Transverse colon (tissue), 4 donors: ENCODE results near the gene ANXA1. TPM values are rescaled to one million over a fixed set of nuclear protein-coding genes. Genes with fewer than 3 reads are reported as not detected.

Experiments used
- DNase-seq: peaks from one replicate; pipeline ENCODE4 v3.0.0-alpha.2; 2019
- H3K27ac ChIP-seq, 4 donors: fragments of 200-600 bp; sonication (generic); 2 replicates each; pipeline ENCODE4 v1.5.1; 2016 to 2018; ENCODE audit warnings: inconsistent platforms in 4 of 4
- H3K27me3 ChIP-seq: fragments of 200-600 bp; sonication (generic); 2 replicates; pipeline ENCODE4 v1.5.1; 2017; ENCODE audit warnings: inconsistent platforms
- H3K36me3 ChIP-seq, 4 donors: fragments of 200-600 bp; sonication (generic); 2 replicates each; pipeline ENCODE4 v1.5.1; 2017 to 2019; ENCODE audit warnings: inconsistent platforms in 4 of 4
- H3K4me1 ChIP-seq, 4 donors: fragments of 200-600 bp; sonication (generic); 2 replicates each; pipeline ENCODE4 v1.5.1; 2017 to 2020; ENCODE audit warnings: inconsistent platforms in 4 of 4
- H3K4me3 ChIP-seq, 4 donors: fragments of 200-600 bp; sonication (generic); 1 replicate in 1 of 4; 2 replicates in 3 of 4; pipeline versions ENCODE4 v1.5.1 to v1.6.1; 2017 to 2019; ENCODE audit warnings: inconsistent platforms in 4 of 4
- H3K9me3 ChIP-seq, 2 donors: fragments of 200-600 bp; sonication (generic); 2 replicates each; pipeline ENCODE4 v1.5.1; 2017 to 2019; ENCODE audit warnings: inconsistent platforms in 2 of 2
- EP300 ChIP-seq: sonication (generic); formaldehyde crosslinking; IDR thresholded peaks from one replicate; pipeline ENCODE4 v1.6.1; 2017; ENCODE audit warnings: antibody characterized with exemption, low read depth
- POLR2A ChIP-seq: fragments of 450-650 bp; IDR thresholded peaks from one replicate; pipeline ENCODE4 v1.6.1; 2016; ENCODE audit warnings: antibody characterized with exemption, mild to moderate bottlenecking, moderate library complexity
- POLR2AphosphoS5 ChIP-seq, 3 donors: sonication (generic); formaldehyde crosslinking; IDR thresholded peaks; one replicate each; pipeline ENCODE4 v1.6.1; 2016; ENCODE audit warnings: antibody characterized with exemption in 3 of 3
- WGBS, 2 donors: methylation state at CpG; one replicate each; pipeline ENCODE4 v1.1.5; 2018; ENCODE audit warnings: low coverage in 1 of 2; 5-methylcytosine and 5-hydroxymethylcytosine counted together
- in situ Hi-C, 4 donors: fragments of 200-750 bp; cut with MboI; loops; one replicate each; pipeline versions ENCODE4 v1.15.0 to v1.15.1; 2017; ENCODE audit warnings: low sequenced_read_pairs in 3 of 4, low pct_ligation_motif_present in 1 of 4, low pct_unique_long_range_greater_than_20kb in 1 of 4
- intact Hi-C: fragments of 100-400 bp; cut with DNase I; formaldehyde crosslinking; loops from one replicate; pipeline ENCODE4 v1.15.1; 2023; ENCODE audit warnings: low total_unique reads
- total RNA-seq, 4 donors: library from RNA; depleted of rRNA; stranded (reverse); fragments of >200 nt; gene quantifications; one replicate each; pipeline ENCODE4 v1.1.0, GENCODE V29; 2016
- TF ChIP-seq, protein P1 (sequence below), 5 experiments: fragments of 200-600 bp in 3 of 5; fragments of 450-650 bp in 2 of 5; sonication (generic) in 3 of 5; IDR thresholded peaks; 1 replicate in 2 of 5; 2 replicates in 3 of 5; pipeline ENCODE4 v1.5.1; 2016 to 2017; ENCODE audit warnings: antibody characterized with exemption in 5 of 5, inconsistent platforms in 3 of 5, mild to moderate bottlenecking in 2 of 5, moderate library complexity in 1 of 5

ANXA1 gene
- total RNA-seq, 4 donors from 2014 or later = 33.3 to 160 (median 66.9) TPM

GRCh38 chr9:73172901-73173215 is 21.2 kb downstream of the ANXA1 start:
- Histone ChIP-seq H3K27me3 (no peaks in the 10 kb centered on the region), H3K9me3 (no peaks in the 10 kb centered on the region), H3K27ac (no peak overlapping the region), H3K4me1 (no peaks in the 10 kb centered on the region), H3K4me3 (no peak overlapping the region), H3K36me3 (peaks cover 0 to 7% (median 0%) of the 10 kb centered on the region in 4 donors)
- TF ChIP-seq EP300 = no peak
- no peak for TF ChIP-seq POLR2A
- TF ChIP-seq, protein P1, sequence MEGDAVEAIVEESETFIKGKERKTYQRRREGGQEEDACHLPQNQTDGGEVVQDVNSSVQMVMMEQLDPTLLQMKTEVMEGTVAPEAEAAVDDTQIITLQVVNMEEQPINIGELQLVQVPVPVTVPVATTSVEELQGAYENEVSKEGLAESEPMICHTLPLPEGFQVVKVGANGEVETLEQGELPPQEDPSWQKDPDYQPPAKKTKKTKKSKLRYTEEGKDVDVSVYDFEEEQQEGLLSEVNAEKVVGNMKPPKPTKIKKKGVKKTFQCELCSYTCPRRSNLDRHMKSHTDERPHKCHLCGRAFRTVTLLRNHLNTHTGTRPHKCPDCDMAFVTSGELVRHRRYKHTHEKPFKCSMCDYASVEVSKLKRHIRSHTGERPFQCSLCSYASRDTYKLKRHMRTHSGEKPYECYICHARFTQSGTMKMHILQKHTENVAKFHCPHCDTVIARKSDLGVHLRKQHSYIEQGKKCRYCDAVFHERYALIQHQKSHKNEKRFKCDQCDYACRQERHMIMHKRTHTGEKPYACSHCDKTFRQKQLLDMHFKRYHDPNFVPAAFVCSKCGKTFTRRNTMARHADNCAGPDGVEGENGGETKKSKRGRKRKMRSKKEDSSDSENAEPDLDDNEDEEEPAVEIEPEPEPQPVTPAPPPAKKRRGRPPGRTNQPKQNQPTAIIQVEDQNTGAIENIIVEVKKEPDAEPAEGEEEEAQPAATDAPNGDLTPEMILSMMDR (IDR thresholded peaks at IDR 0.05) = no peak
- TF ChIP-seq POLR2AphosphoS5 (IDR thresholded peaks at IDR 0.05) = no peak
- no peak for DNase-seq
- in situ Hi-C loops = loop anchor here in 1 of 4 donors (10.0 kb wide), 1 partner anchor 68 kb away; no protein-coding TSS in a partner anchor
- intact Hi-C loops = no loop called here
- WGBS, 2 donors = 56 to 85% methylated on average over 3 of the region's 3 CpGs

DNA sequence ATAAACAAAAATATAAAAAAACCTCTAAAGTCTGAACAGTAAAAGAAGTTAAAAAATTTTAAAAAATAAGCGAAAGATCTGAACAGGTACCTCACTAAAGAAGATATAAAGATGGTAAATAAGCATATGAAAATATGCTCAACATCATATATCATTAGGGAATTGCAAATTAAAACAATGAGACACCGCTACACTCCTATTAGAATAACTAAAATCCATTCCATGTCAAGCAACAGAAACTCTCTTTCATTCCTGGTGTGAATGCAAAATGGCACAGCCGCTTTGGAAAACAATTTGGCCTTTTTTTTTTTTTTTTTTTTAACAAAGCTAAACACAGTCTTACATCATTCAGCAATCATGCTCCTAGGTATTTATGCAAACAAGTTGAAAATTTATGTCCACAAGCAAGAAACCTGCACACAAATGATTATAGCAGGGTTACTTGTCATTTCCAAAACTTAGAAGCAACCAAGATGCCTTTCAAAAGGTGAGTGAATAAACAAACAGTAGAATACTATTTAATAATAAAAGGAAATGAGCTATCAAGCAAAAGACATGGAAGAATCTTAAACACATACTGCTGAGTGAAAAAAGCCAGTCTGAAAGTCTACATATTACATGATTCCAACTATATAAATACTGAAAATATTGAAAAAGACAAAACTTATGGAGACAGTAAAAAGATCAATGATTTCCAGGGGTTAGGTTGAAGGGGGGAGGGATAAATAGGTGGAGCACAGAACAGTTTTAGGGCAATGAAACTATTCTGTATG is 22.1 kb downstream of the ANXA1 start:
- DNase-seq = no peak
- Histone ChIP-seq H3K9me3 (no peaks in the 10 kb centered on the region), H3K36me3 (peaks cover 0 to 7% (median 0%) of the 10 kb centered on the region in 4 donors), H3K4me1 (no peaks in the 10 kb centered on the region), H3K27me3 (no peaks in the 10 kb centered on the region), H3K4me3 (no peak overlapping the region), H3K27ac (no peak overlapping the region)
- 79 to 95% methylated on average over 2 to 3 of the region's 3 CpGs for whole genome bisulfite sequencing, 2 donors
- intact Hi-C loops = no loop called here
- in situ Hi-C loops = loop anchor here in 1 of 4 donors (10.0 kb wide), 1 partner anchor 69 kb away; no protein-coding TSS in a partner anchor
- TF ChIP-seq EP300 (no peak), POLR2AphosphoS5 (IDR thresholded peaks at IDR 0.05) (no peak), POLR2A (no peak)
- TF ChIP-seq, protein P1 (IDR thresholded peaks at IDR 0.05) = no peak

DNA sequence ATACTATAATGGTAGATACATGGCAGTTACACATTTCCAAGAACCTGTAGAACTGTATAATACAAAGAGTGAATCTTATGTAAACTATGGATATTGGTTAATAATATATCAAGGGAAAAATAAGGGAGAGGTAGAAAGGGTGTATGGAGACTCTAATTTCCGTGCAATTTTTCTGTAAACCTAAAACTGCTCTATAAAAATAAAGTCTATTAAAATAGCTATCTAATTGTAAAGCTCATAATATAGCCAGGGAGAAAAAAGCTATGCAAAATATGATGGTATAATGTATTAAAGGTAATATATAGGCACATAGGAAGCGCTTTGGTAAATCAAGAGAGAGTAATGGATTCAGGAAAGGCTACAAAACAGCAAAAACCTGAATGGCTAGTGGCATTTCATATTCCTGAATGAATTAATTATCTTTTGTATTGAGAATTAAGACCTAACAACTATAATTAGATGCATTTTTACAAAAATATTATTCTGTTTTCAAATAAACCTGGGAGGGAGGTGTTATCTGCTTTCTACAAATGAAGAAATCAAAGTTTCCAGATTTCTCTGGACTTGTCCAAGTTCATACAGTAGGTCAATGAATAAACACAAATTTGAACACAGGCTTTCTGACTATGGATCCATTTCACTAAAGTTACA is 22.8 kb downstream of the ANXA1 start:
- WGBS, 2 donors = 89 to 100% methylated on average over 2 of the region's 2 CpGs
- intact Hi-C loops = no loop called here

GRCh38 chr9:73176450-73176875 is 24.8 kb downstream of the ANXA1 start:
- no peaks in the 10 kb centered on the region for H3K36me3 ChIP-seq
- no peak overlapping the region for H3K4me3 ChIP-seq
- intact Hi-C loops (no loop called here), in situ Hi-C loops (loop anchor here (5.0 to 25.0 kb wide), 4 partner anchors 69 to 1139 kb away; no protein-coding TSS in a partner anchor)
- no peaks in the 10 kb centered on the region for H3K4me1 ChIP-seq
- H3K27me3 ChIP-seq = no peaks in the 10 kb centered on the region
- DNase-seq = no peak
- H3K27ac ChIP-seq = no peak overlapping the region
- TF ChIP-seq POLR2A (no peak), POLR2AphosphoS5 (IDR thresholded peaks at IDR 0.05) (no peak), EP300 (no peak)
- TF ChIP-seq, protein P1 (IDR thresholded peaks at IDR 0.05) = no peak
- 73 to 79% methylated on average over 4 of the region's 4 CpGs for WGBS, 2 donors
- no peaks in the 10 kb centered on the region for H3K9me3 ChIP-seq

More for the DNA sequence above, 22.8 kb downstream of the ANXA1 start:
- no peaks in the 10 kb centered on the region for H3K9me3 ChIP-seq
- peaks cover 0 to 7% (median 0%) of the 10 kb centered on the region in 4 donors for H3K36me3 ChIP-seq
- no peak overlapping the region for H3K27ac ChIP-seq
- TF ChIP-seq EP300 (no peak), POLR2A (no peak), POLR2AphosphoS5 (IDR thresholded peaks at IDR 0.05) (no peak)
- TF ChIP-seq, protein P1 (IDR thresholded peaks at IDR 0.05) = no peak
- no peak overlapping the region for H3K4me3 ChIP-seq
- no peak for DNase-seq
- in situ Hi-C loops = loop anchor here in 1 of 4 donors (10.0 kb wide), 1 partner anchor 70 kb away; no protein-coding TSS in a partner anchor
- no peaks in the 10 kb centered on the region for H3K27me3 ChIP-seq
- no peaks in the 10 kb centered on the region for H3K4me1 ChIP-seq
